Measurements from ENCODE around the gene REEP1.

GRCh38 chr2:86229221-86229620 lies 108.2 kb downstream of the REEP1 start:
- TF ChIP-seq CTCF (optimal IDR thresholded peaks at IDR 0.05 in 1 of 3, IDR thresholded peaks at IDR 0.05 in 1 of 3, conservative IDR thresholded peaks at IDR 0.05 in 1 of 3; ENCODE audit: extremely low read depth in 1 of 3, insufficient read depth in 2 of 3, low read length in 3 of 3) (no peak), EZH2 (IDR thresholded peaks at IDR 0.05; ENCODE audit: low read length) (no peak)

Measured in keratinocyte (primary cell).